Sigmoid colon (tissue), 3 donors: ENCODE data around the gene TCF7L2.

Experiments
- POLR2A ChIP-seq, 2 donors: fragments of 450-650 bp; IDR thresholded peaks; one replicate each; pipeline ENCODE4 v1.6.1; 2016; ENCODE audit warnings: antibody characterized with exemption in 2 of 2, mild to moderate bottlenecking in 2 of 2, moderate library complexity in 2 of 2
- TF ChIP-seq, protein P1 (sequence below), 4 experiments: fragments of 450-650 bp in 3 of 4; fragments of 200-600 bp in 1 of 4; IDR thresholded peaks; one replicate each; pipeline ENCODE4 v1.5.1; 2016 to 2019; ENCODE audit warnings: antibody characterized with exemption in 4 of 4, mild to moderate bottlenecking in 3 of 4, moderate library complexity in 2 of 4

DNA sequence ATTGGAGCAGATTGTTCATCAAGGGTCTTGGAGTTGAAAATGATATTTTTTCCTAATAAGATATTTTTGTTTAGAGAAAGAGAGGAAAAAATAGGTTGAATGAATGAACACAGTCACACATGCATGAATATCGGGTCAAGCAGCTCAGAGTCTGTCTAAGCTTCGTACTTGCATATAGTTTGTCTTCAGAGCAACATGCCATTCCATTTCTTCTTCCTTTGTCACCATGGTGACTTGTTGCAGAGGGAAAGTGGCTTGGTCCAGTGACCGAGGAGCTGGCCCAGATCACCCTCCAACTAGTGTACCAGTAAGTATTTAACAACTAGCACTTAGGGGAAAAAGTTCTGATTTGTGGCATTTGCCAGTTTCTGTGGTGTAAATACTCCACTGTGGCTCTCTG, 232.1 kb downstream of the TCF7L2 start:
- no peak for TF ChIP-seq POLR2A (IDR thresholded peaks at IDR 0.05)
- TF ChIP-seq, protein P1, sequence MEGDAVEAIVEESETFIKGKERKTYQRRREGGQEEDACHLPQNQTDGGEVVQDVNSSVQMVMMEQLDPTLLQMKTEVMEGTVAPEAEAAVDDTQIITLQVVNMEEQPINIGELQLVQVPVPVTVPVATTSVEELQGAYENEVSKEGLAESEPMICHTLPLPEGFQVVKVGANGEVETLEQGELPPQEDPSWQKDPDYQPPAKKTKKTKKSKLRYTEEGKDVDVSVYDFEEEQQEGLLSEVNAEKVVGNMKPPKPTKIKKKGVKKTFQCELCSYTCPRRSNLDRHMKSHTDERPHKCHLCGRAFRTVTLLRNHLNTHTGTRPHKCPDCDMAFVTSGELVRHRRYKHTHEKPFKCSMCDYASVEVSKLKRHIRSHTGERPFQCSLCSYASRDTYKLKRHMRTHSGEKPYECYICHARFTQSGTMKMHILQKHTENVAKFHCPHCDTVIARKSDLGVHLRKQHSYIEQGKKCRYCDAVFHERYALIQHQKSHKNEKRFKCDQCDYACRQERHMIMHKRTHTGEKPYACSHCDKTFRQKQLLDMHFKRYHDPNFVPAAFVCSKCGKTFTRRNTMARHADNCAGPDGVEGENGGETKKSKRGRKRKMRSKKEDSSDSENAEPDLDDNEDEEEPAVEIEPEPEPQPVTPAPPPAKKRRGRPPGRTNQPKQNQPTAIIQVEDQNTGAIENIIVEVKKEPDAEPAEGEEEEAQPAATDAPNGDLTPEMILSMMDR (IDR thresholded peaks at IDR 0.05): no peak
